ENCODE results near the gene GPR55.
A peak's percentile ranks its signal among the peaks of the same experiment; 100 is the strongest.

The GPR55 gene

GRCh38 chr2:230887342-230887741, 37.7 kb downstream of the GPR55 start:
- H3K4me1 Mint-ChIP-seq = peaks cover 52% of the 10 kb centered on the region
- TF ChIP-seq, protein P1, sequence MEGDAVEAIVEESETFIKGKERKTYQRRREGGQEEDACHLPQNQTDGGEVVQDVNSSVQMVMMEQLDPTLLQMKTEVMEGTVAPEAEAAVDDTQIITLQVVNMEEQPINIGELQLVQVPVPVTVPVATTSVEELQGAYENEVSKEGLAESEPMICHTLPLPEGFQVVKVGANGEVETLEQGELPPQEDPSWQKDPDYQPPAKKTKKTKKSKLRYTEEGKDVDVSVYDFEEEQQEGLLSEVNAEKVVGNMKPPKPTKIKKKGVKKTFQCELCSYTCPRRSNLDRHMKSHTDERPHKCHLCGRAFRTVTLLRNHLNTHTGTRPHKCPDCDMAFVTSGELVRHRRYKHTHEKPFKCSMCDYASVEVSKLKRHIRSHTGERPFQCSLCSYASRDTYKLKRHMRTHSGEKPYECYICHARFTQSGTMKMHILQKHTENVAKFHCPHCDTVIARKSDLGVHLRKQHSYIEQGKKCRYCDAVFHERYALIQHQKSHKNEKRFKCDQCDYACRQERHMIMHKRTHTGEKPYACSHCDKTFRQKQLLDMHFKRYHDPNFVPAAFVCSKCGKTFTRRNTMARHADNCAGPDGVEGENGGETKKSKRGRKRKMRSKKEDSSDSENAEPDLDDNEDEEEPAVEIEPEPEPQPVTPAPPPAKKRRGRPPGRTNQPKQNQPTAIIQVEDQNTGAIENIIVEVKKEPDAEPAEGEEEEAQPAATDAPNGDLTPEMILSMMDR (IDR thresholded peaks at IDR 0.05) = no peak
- H3K36me3 Mint-ChIP-seq (ENCODE audit: low read depth) = peaks cover 6% of the 10 kb centered on the region
- peak overlapping the region; percentile 44 for H3K4me3 Mint-ChIP-seq
- no peak overlapping the region for H3K27ac Mint-ChIP-seq
- peaks cover 8% of the 10 kb centered on the region for H3K27me3 Mint-ChIP-seq (ENCODE audit: low read depth, poor library complexity)
- no peak for DNase-seq
- H3K9me3 Mint-ChIP-seq = peaks cover 3% of the 10 kb centered on the region

DNA sequence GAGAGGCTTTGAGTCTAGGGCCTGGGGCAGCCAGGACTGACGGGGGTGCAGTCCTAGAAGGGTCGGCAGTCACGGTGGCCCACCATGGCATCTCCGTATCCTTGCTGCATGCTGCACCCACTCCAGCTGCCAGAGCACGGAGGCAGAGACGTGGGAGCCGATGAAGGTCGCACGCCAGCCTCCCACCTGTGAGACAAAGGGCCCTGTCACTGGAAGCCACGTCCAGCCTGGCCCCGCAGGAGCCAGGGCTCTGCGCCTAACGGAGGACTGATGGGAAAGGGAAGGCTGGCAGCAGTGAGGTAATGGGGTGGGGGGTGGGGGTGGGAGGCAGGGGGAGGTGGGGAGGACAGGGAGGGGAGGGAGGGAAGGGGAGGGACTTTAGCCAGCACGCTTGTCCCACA, 38.4 kb downstream of the GPR55 start:
- no peak overlapping the region for H3K4me3 Mint-ChIP-seq
- H3K27ac Mint-ChIP-seq = no peak overlapping the region

GRCh38 chr2:230886206-230886605, 38.8 kb downstream of the GPR55 start:
- Mint-ChIP-seq H3K27ac (peak overlapping the region; percentile 13), H3K4me1 (peaks cover 46% of the 10 kb centered on the region), H3K27me3 (ENCODE audit: low read depth, poor library complexity) (peaks cover 8% of the 10 kb centered on the region), H3K9me3 (peaks cover 3% of the 10 kb centered on the region), H3K4me3 (peak overlapping the region; percentile 8), H3K36me3 (ENCODE audit: low read depth) (peaks cover 18% of the 10 kb centered on the region)
- TF ChIP-seq, protein P1 (IDR thresholded peaks at IDR 0.05) = no peak
- DNase-seq = no peak

More for the DNA sequence above, 38.4 kb downstream of the GPR55 start:
- DNase-seq = no peak
- TF ChIP-seq, protein P1 (IDR thresholded peaks at IDR 0.05) = no peak
- H3K4me1 Mint-ChIP-seq = peaks cover 50% of the 10 kb centered on the region
- peaks cover 11% of the 10 kb centered on the region for H3K27me3 Mint-ChIP-seq (ENCODE audit: low read depth, poor library complexity)
- peaks cover 13% of the 10 kb centered on the region for H3K36me3 Mint-ChIP-seq (ENCODE audit: low read depth)
- H3K9me3 Mint-ChIP-seq = peaks cover 3% of the 10 kb centered on the region

DNA sequence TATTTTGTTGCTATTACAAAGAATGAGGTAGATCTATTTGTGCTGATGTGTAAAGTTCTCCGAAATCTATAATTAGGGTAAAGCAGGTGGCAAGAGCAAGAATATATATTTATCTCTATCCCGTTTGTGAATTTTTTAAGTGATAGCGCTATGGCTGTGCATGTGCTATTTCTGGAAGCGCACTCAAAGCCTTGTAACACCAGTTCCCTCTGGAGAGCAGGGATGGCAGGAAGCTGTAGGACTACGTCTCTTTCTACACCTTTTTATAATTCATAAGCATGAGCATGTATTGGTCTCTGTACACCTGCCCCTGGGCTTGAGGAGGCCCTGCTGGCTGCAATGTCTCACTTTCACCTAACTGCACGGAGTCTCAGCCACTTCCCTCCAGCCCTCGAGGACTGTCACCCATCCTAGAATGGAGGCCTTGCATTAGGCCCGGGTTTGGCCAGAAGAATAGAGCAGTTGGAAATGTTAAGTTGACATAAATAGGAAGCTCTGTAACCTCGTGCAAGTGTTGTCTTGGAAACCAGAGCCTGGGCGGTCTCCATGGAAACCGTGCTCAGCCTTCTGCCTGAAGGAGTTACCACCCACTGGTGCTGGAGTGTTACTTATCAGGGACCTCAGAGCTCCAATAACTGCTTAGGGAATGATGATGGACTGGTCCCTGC, 39.4 kb downstream of the GPR55 start:
- Mint-ChIP-seq H3K4me1 (peaks cover 44% of the 10 kb centered on the region), H3K36me3 (ENCODE audit: low read depth) (peaks cover 24% of the 10 kb centered on the region), H3K4me3 (no peak overlapping the region), H3K9me3 (peaks cover 3% of the 10 kb centered on the region), H3K27ac (no peak overlapping the region), H3K27me3 (ENCODE audit: low read depth, poor library complexity) (peaks cover 8% of the 10 kb centered on the region)
- TF ChIP-seq, protein P1 (IDR thresholded peaks at IDR 0.05) = no peak
- DNase-seq = peak; percentile 64

- H3K27ac Mint-ChIP-seq = peak overlapping the region; percentile 57
- H3K9me3 Mint-ChIP-seq = no peaks in the 10 kb centered on the region
- H3K27me3 Mint-ChIP-seq (ENCODE audit: low read depth, poor library complexity) = peaks cover 4% of the 10 kb centered on the region
- peaks cover 61% of the 10 kb centered on the region for H3K4me1 Mint-ChIP-seq
- H3K36me3 Mint-ChIP-seq (ENCODE audit: low read depth) = peaks cover 51% of the 10 kb centered on the region
- TF ChIP-seq, protein P1 (IDR thresholded peaks at IDR 0.05) = no peak
- DNase-seq = no peak
- no peak overlapping the region for H3K4me3 Mint-ChIP-seq
Observed at GRCh38 chr2:230881840-230882239, 43.2 kb downstream of the GPR55 start.

DNA sequence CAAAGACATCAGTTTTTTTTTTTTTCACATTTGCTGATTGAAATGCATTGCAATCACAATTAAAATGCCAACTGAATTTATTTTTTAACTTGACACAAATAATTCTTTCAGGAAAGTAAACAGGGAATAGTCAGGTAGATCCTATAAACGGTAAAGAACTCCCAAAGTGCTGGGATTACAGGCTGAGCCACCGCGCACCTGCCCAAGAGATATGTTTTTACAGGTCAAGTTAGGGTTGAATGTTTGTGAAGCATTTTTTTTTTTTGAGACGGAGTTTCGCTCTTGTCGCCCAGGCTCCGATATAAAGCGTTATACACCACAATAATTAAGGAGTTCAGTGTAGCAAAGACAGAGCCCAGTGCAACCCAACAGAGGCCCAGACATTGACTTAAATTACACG, 45.2 kb downstream of the GPR55 start:
- Mint-ChIP-seq H3K4me3 (no peak overlapping the region), H3K9me3 (no peaks in the 10 kb centered on the region), H3K36me3 (ENCODE audit: low read depth) (peaks cover 67% of the 10 kb centered on the region), H3K27me3 (ENCODE audit: low read depth, poor library complexity) (peaks cover 4% of the 10 kb centered on the region), H3K27ac (peak overlapping the region; percentile 93), H3K4me1 (peaks cover 59% of the 10 kb centered on the region)
- no peak for DNase-seq
- TF ChIP-seq, protein P1 (IDR thresholded peaks at IDR 0.05) = no peak

Data from nephron progenitor cell (in vitro differentiated cells).